Measurements from ENCODE around the gene DUSP23.

The DUSP23 gene

GRCh38 chr1:159780583-159781582 lies at the start of gene DUSP23:
Gene DUSP23, plus strand, starts transcription at chr1:159780962. Its CDS starts 139 bp downstream, at chr1:159781101.
- DNase-seq, result peak; percentile 85

GRCh38 chr1:159737238-159737916 lies 43.4 kb upstream of the DUSP23 start:
- no peak for DNase-seq

- no peak for DNase-seq
Observed at GRCh38 chr1:159743651-159744410, 36.9 kb upstream of the DUSP23 start.

- no peak for DNase-seq
Observed at GRCh38 chr1:159746666-159747065, 34.1 kb upstream of the DUSP23 start.

- no peak for DNase-seq
Observed at GRCh38 chr1:159748370-159748769, 32.4 kb upstream of the DUSP23 start.

- DNase-seq, result no peak
Observed at GRCh38 chr1:159749630-159750029, 31.1 kb upstream of the DUSP23 start.

GRCh38 chr1:159750621-159751020 lies 30.1 kb upstream of the DUSP23 start:
- DNase-seq, result no peak

GRCh38 chr1:159751031-159751430 lies 29.7 kb upstream of the DUSP23 start:
- DNase-seq, result no peak

GRCh38 chr1:159752135-159752580 lies 28.6 kb upstream of the DUSP23 start:
- no peak for DNase-seq

- DNase-seq, result no peak
Observed at GRCh38 chr1:159753386-159753785, 27.4 kb upstream of the DUSP23 start.

GRCh38 chr1:159755451-159756007 lies 25.2 kb upstream of the DUSP23 start:
- no peak for DNase-seq

GRCh38 chr1:159756397-159756796 lies 24.4 kb upstream of the DUSP23 start:
- DNase-seq, result no peak

GRCh38 chr1:159763686-159764085 lies 17.1 kb upstream of the DUSP23 start:
- DNase-seq, result no peak

- DNase-seq, result no peak
Observed at GRCh38 chr1:159765806-159766205, 15.0 kb upstream of the DUSP23 start.

- DNase-seq, result no peak
Observed at GRCh38 chr1:159771127-159771895, 9.5 kb upstream of the DUSP23 start.

GRCh38 chr1:159774465-159774864 lies 6.3 kb upstream of the DUSP23 start:
- no peak for DNase-seq

GRCh38 chr1:159775716-159776115 lies 5.0 kb upstream of the DUSP23 start:
- no peak for DNase-seq

- DNase-seq, result no peak
Observed at GRCh38 chr1:159778266-159778665, 2.5 kb upstream of the DUSP23 start.

- no peak for DNase-seq
Observed at GRCh38 chr1:159779403-159779851, 1.3 kb upstream of the DUSP23 start.

GRCh38 chr1:159781992-159782391 lies 1.2 kb downstream of the DUSP23 start:
- DNase-seq, result no peak

GRCh38 chr1:159783724-159784123 lies 3.0 kb downstream of the DUSP23 start:
- DNase-seq, result no peak

- DNase-seq, result no peak
Observed at GRCh38 chr1:159786465-159786864, 5.7 kb downstream of the DUSP23 start.
